ENCODE measurements around the gene CLDN22. TPM values are rescaled to one million over a fixed set of nuclear protein-coding genes. Genes with fewer than 3 reads are reported as not detected.
"Not testable (repeated sequence)": the region's sequence is repeated elsewhere in the genome, so short reads cannot be mapped to it uniquely, and the experiment has no call there.

Gene CLDN22
- total RNA-seq, 1 donor from 2014 or later = not detected

DNA sequence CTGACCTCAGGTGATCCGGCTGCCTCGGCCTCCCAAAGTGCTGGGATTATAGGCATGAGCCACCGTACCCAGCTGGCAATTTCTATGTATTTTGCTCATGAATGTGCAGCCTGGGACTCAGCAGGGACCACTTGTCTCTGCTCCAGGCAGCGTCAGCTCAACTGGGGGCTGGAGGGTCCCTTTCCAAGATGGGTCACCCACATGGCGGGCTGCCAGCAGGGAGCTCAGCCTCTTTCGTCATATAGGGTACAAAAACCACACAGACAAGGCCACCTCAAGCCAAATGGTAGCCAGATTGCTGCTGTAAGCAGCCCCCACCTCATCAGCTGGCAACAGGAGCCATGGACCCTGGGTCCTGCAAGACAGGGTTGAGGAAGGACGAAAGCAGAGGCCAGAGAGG lies 4.5 kb upstream of the CLDN22 start:
- Histone ChIP-seq H3K4me3 (ENCODE audit: low read length in 3 of 3) (no peak overlapping the region), H3K27me3 (ENCODE audit: control insufficient read depth in 3 of 3, insufficient read depth in 3 of 3, low read length in 3 of 3) (no peaks in the 10 kb centered on the region), H3K27ac (ENCODE audit: low read depth, low read length) (no peak overlapping the region), H3K36me3 (ENCODE audit: control insufficient read depth in 3 of 3, insufficient read depth in 3 of 3, low read length in 3 of 3) (no peaks in the 10 kb centered on the region), H3K9ac (ENCODE audit: low read depth in 1 of 3, low read length in 3 of 3) (no peak overlapping the region), H3K4me1 (ENCODE audit: control insufficient read depth in 3 of 3, insufficient read depth in 3 of 3, low read length in 3 of 3) (no peaks in the 10 kb centered on the region), H3K9me3 (ENCODE audit: control insufficient read depth in 3 of 3, low read length in 3 of 3) (no peaks in the 10 kb centered on the region)

DNA sequence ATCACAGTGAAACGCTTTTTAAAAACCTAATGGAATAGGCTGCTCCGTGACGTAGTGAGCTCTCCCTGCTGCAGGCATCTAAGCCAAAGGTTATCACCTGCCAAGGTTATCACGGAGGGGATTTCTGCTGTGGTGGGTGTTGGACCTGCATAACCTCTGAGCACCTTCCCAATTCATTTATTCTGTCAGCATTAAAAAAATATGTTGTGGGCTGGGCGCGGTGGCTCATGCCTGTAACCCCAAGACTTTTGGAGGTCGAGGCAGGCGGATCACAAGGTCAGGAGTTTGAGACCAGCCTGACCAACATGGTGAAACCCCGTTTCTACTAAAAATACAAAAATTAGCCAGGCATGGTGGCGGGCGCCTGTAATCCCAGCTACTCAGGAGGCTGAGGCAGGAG lies 4.0 kb upstream of the CLDN22 start:
- not testable (repeated sequence) for H3K4me1 ChIP-seq (ENCODE audit: control insufficient read depth in 3 of 3, insufficient read depth in 3 of 3, low read length in 3 of 3); H3K9ac ChIP-seq (ENCODE audit: low read depth in 1 of 3, low read length in 3 of 3); H3K27me3 ChIP-seq (ENCODE audit: control insufficient read depth in 3 of 3, insufficient read depth in 3 of 3, low read length in 3 of 3); H3K27ac ChIP-seq (ENCODE audit: low read depth, low read length); H3K36me3 ChIP-seq (ENCODE audit: control insufficient read depth in 3 of 3, insufficient read depth in 3 of 3, low read length in 3 of 3); H3K4me3 ChIP-seq (ENCODE audit: low read length in 3 of 3); H3K9me3 ChIP-seq (ENCODE audit: control insufficient read depth in 3 of 3, low read length in 3 of 3)

DNA sequence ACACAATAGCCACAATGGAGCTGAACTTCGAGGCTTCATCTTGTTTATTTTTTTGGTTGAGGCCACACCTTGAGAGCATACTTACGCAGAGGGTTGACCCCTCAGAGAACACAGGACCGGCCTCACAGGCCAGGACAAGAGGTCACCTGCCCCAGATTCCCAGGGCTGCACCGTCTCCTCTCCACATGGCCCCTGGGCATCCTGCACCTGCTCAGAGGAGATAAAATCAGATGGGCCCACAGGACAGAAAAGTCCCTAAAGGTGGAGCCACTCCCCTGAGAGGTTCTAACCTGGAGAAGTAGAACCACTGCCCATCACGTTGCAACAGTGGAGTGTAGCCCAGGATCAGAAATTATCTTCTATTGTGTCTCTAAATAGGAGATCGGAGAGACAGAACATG lies 3.2 kb upstream of the CLDN22 start:
- H3K4me1 ChIP-seq (ENCODE audit: control insufficient read depth in 3 of 3, insufficient read depth in 3 of 3, low read length in 3 of 3) = no peaks in the 10 kb centered on the region
- no peak overlapping the region for H3K9ac ChIP-seq (ENCODE audit: low read depth in 1 of 3, low read length in 3 of 3)
- no peaks in the 10 kb centered on the region for H3K9me3 ChIP-seq (ENCODE audit: control insufficient read depth in 3 of 3, low read length in 3 of 3)
- H3K4me3 ChIP-seq (ENCODE audit: low read length in 3 of 3) = no peak overlapping the region
- no peaks in the 10 kb centered on the region for H3K27me3 ChIP-seq (ENCODE audit: control insufficient read depth in 3 of 3, insufficient read depth in 3 of 3, low read length in 3 of 3)
- H3K27ac ChIP-seq (ENCODE audit: low read depth, low read length) = no peak overlapping the region
- no peaks in the 10 kb centered on the region for H3K36me3 ChIP-seq (ENCODE audit: control insufficient read depth in 3 of 3, insufficient read depth in 3 of 3, low read length in 3 of 3)

DNA sequence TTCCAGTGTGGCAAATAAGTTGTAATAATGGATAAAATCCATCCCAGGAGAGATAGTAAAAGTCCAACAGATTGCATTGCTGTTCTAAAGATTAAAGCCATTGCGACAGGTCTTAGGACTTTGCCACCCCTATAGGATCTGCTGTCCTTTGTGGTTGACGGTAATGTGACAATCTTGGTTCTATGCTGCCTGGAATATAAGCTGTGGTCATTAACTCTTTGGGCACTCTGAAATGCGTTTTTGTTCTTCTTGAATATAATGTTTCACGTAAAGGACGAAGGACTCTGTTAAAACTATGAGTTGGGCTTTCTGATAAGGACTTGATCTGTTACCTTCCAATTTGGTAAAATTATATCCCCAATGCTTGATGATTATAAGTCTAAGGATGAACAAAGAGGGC lies 2.2 kb upstream of the CLDN22 start, which contains the start of gene CLDN24:
TSS of gene CLDN24 (minus strand) at position 101 of the 400 bp plus-strand sequence. CDS start at position 101, 0 bp downstream.
- Histone ChIP-seq H3K27ac (ENCODE audit: low read depth, low read length) (no peak within 1 kb of the TSS), H3K9me3 (ENCODE audit: control insufficient read depth in 3 of 3, low read length in 3 of 3) (no peaks in the 10 kb centered on the region), H3K36me3 (ENCODE audit: control insufficient read depth in 3 of 3, insufficient read depth in 3 of 3, low read length in 3 of 3) (no peaks in the 10 kb centered on the region), H3K9ac (ENCODE audit: low read depth in 1 of 3, low read length in 3 of 3) (no peak within 1 kb of the TSS), H3K4me3 (ENCODE audit: low read length in 3 of 3) (no peak within 1 kb of the TSS), H3K4me1 (ENCODE audit: control insufficient read depth in 3 of 3, insufficient read depth in 3 of 3, low read length in 3 of 3) (no peaks in the 10 kb centered on the region), H3K27me3 (ENCODE audit: control insufficient read depth in 3 of 3, insufficient read depth in 3 of 3, low read length in 3 of 3) (no peaks in the 10 kb centered on the region)

DNA sequence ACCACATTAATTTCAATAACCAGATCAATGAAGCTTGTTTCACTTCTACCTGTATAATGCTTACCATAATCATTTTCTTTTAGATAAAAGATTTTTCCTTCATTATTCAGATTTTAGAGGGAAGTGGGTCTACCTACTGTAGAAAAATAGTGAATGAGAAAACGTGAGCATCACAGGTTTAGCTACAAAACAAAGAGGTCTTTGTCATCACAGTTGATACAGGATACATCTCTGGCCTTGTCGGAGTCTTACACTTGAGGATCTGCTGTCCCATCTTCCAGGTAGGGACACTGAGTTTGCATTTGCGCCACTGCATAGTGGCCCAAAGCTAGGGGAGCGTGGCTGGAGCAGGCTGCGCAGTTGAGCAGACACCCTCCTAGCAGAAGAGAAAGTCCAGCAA lies 1.4 kb upstream of the CLDN22 start:
- H3K9ac ChIP-seq (ENCODE audit: low read depth in 1 of 3, low read length in 3 of 3) = no peak overlapping the region
- H3K27ac ChIP-seq (ENCODE audit: low read depth, low read length) = no peak overlapping the region
- H3K4me3 ChIP-seq (ENCODE audit: low read length in 3 of 3) = no peak overlapping the region
- no peaks in the 10 kb centered on the region for H3K36me3 ChIP-seq (ENCODE audit: control insufficient read depth in 3 of 3, insufficient read depth in 3 of 3, low read length in 3 of 3)
- H3K27me3 ChIP-seq (ENCODE audit: control insufficient read depth in 3 of 3, insufficient read depth in 3 of 3, low read length in 3 of 3) = no peaks in the 10 kb centered on the region
- no peaks in the 10 kb centered on the region for H3K9me3 ChIP-seq (ENCODE audit: control insufficient read depth in 3 of 3, low read length in 3 of 3)
- no peaks in the 10 kb centered on the region for H3K4me1 ChIP-seq (ENCODE audit: control insufficient read depth in 3 of 3, insufficient read depth in 3 of 3, low read length in 3 of 3)

DNA sequence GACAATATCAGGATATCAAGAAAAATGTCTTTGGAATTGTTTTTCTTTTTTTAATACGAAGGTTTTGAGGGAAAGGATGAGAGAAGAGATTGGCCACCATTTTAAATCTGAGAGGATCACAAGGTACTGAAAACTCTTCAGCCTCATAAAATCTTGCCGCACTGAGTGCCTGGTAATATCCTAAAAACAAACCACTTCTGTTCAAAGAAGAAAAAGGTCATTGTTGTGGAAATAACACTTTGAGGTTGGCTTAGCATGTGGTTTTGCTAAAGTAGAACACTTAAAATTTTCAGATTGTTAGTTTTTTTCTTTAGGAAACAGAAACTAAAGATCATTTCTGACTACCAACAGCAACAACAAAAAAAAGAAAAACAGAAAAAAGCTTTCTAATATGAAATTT lies 1.0 kb upstream of the CLDN22 start:
- Histone ChIP-seq H3K4me1 (ENCODE audit: control insufficient read depth in 3 of 3, insufficient read depth in 3 of 3, low read length in 3 of 3) (no peaks in the 10 kb centered on the region), H3K9ac (ENCODE audit: low read depth in 1 of 3, low read length in 3 of 3) (no peak overlapping the region), H3K27ac (ENCODE audit: low read depth, low read length) (no peak overlapping the region), H3K9me3 (ENCODE audit: control insufficient read depth in 3 of 3, low read length in 3 of 3) (no peaks in the 10 kb centered on the region), H3K4me3 (ENCODE audit: low read length in 3 of 3) (no peak overlapping the region), H3K27me3 (ENCODE audit: control insufficient read depth in 3 of 3, insufficient read depth in 3 of 3, low read length in 3 of 3) (no peaks in the 10 kb centered on the region), H3K36me3 (ENCODE audit: control insufficient read depth in 3 of 3, insufficient read depth in 3 of 3, low read length in 3 of 3) (peaks cover 0 to under 1% (median 0%) of the 10 kb centered on the region in 3 donors)

DNA sequence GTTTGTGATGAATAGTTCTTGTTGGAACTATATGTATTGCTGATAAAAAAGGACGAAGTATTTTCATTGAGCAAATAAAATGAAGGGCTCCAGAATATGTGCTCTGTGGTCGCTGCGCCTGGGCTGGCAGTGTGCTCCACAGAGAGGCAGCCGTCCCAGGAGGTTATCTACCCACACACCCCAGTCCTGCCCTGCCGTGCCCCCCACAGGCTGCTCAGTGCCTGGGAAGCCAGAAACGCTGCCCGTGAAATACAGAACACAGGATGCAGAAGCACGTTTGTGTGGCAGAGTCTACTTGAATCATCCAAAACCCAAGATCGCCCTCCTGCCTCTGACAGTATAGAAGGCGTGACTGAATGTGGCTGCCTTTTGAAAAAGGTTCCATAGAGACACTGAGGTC lies 1.4 kb downstream of the CLDN22 start:
- H3K36me3 ChIP-seq (ENCODE audit: control insufficient read depth in 3 of 3, insufficient read depth in 3 of 3, low read length in 3 of 3) = peaks cover 0 to 15% (median 5%) of the 10 kb centered on the region in 3 donors
- H3K9me3 ChIP-seq (ENCODE audit: control insufficient read depth in 3 of 3, low read length in 3 of 3) = no peaks in the 10 kb centered on the region
- H3K27me3 ChIP-seq (ENCODE audit: control insufficient read depth in 3 of 3, insufficient read depth in 3 of 3, low read length in 3 of 3) = no peaks in the 10 kb centered on the region
- H3K27ac ChIP-seq (ENCODE audit: low read depth, low read length) = no peak overlapping the region
- no peak overlapping the region for H3K4me3 ChIP-seq (ENCODE audit: low read length in 3 of 3)
- H3K9ac ChIP-seq (ENCODE audit: low read depth in 1 of 3, low read length in 3 of 3) = no peak overlapping the region
- H3K4me1 ChIP-seq (ENCODE audit: control insufficient read depth in 3 of 3, insufficient read depth in 3 of 3, low read length in 3 of 3) = no peaks in the 10 kb centered on the region

DNA sequence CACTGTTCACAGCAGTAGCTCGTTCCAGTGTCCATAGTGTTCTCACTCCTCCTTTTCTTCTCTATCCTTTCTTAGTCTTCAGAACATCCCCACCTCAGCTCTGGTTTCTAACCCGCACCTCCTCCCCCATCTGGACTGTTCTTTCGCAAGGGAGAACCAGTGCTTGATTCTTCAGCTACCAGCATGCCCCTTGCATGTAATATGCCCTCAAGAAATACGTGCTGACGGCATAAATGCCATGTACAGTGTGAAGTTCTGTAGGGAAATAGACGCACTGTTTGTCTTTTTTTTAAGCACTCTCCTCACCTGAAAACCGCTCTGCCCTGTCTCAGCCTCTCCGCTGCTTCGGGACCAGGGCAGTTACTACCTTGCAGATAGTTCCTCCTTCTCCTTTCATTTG lies 5.3 kb downstream of the CLDN22 start:
- peaks cover 5 to 29% (median 13%) of the 10 kb centered on the region in 3 donors for H3K36me3 ChIP-seq (ENCODE audit: control insufficient read depth in 3 of 3, insufficient read depth in 3 of 3, low read length in 3 of 3)
- no peak overlapping the region for H3K4me3 ChIP-seq (ENCODE audit: low read length in 3 of 3)
- no peak overlapping the region for H3K27ac ChIP-seq (ENCODE audit: low read depth, low read length)
- H3K9me3 ChIP-seq (ENCODE audit: control insufficient read depth in 3 of 3, low read length in 3 of 3) = no peaks in the 10 kb centered on the region
- H3K9ac ChIP-seq (ENCODE audit: low read depth in 1 of 3, low read length in 3 of 3) = no peak overlapping the region
- no peaks in the 10 kb centered on the region for H3K4me1 ChIP-seq (ENCODE audit: control insufficient read depth in 3 of 3, insufficient read depth in 3 of 3, low read length in 3 of 3)
- no peaks in the 10 kb centered on the region for H3K27me3 ChIP-seq (ENCODE audit: control insufficient read depth in 3 of 3, insufficient read depth in 3 of 3, low read length in 3 of 3)

DNA sequence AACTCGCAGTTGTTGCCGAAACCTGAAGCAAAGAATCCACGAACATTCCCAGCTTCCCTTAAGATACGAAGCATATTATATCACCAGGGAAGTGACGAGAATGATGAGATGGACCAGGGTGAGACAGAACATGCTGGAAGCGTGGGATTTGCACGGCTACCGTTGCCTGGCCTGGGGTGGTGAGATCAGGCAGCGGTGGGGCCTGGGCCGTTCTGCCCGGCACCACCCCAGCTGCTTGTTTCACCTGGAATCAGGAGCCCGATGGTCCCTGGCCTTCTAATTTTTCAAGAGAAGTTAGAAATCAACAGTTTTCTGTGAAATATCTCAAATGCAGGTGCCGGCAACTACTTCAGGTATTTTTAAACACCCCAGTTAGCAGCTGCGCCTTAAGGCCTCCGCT lies 5.7 kb downstream of the CLDN22 start:
- Histone ChIP-seq H3K4me3 (ENCODE audit: low read length in 3 of 3) (no peak overlapping the region), H3K27me3 (ENCODE audit: control insufficient read depth in 3 of 3, insufficient read depth in 3 of 3, low read length in 3 of 3) (no peaks in the 10 kb centered on the region), H3K36me3 (ENCODE audit: control insufficient read depth in 3 of 3, insufficient read depth in 3 of 3, low read length in 3 of 3) (peaks cover 5 to 29% (median 13%) of the 10 kb centered on the region in 3 donors), H3K9me3 (ENCODE audit: control insufficient read depth in 3 of 3, low read length in 3 of 3) (no peaks in the 10 kb centered on the region), H3K27ac (ENCODE audit: low read depth, low read length) (no peak overlapping the region), H3K4me1 (ENCODE audit: control insufficient read depth in 3 of 3, insufficient read depth in 3 of 3, low read length in 3 of 3) (no peaks in the 10 kb centered on the region), H3K9ac (ENCODE audit: low read depth in 1 of 3, low read length in 3 of 3) (no peak overlapping the region)

DNA sequence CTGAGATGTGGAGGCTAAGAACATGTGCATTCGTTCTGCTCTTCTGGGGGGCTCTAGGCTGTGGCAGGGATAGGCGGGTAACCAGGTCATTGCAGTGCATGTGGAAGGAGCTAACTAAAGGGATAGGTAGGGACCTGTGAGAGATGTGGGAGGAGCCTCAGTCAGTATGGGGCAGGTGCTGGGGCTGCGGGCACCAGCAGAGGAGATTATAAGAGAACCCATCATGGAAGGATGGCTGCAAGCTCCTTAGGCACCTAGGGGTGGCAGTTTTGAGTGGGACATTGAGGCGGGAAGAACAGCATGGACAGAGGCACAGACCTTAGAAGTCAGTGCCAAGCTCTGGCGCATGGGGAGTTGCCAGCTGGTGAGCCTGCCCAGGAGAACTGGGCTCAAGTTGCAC lies 7.2 kb downstream of the CLDN22 start:
- H3K9me3 ChIP-seq (ENCODE audit: control insufficient read depth in 3 of 3, low read length in 3 of 3) = no peaks in the 10 kb centered on the region
- peaks cover 5 to 29% (median 13%) of the 10 kb centered on the region in 3 donors for H3K36me3 ChIP-seq (ENCODE audit: control insufficient read depth in 3 of 3, insufficient read depth in 3 of 3, low read length in 3 of 3)
- H3K4me1 ChIP-seq (ENCODE audit: control insufficient read depth in 3 of 3, insufficient read depth in 3 of 3, low read length in 3 of 3) = no peaks in the 10 kb centered on the region
- H3K27ac ChIP-seq (ENCODE audit: low read depth, low read length) = no peak overlapping the region
- no peak overlapping the region for H3K9ac ChIP-seq (ENCODE audit: low read depth in 1 of 3, low read length in 3 of 3)
- H3K27me3 ChIP-seq (ENCODE audit: control insufficient read depth in 3 of 3, insufficient read depth in 3 of 3, low read length in 3 of 3) = no peaks in the 10 kb centered on the region
- no peak overlapping the region for H3K4me3 ChIP-seq (ENCODE audit: low read length in 3 of 3)

DNA sequence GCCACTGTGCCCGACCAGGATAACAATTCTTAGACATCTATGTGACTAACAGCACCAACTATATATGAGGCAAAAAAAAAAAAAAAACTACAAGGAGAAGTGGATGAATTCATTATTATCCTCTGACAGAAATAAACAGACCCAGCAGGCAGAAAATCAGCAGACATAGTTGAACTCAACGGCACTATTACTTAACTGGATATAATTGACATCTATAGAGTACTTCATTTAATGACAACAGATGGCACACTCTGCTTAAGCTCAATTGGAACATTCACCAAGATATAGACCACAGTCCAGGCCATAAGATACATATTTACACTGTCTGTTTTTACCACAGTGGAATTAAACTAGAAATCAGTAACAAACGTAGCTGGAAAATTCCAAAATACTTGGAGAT lies 13.3 kb downstream of the CLDN22 start:
- no peak overlapping the region for H3K4me3 ChIP-seq (ENCODE audit: low read length in 3 of 3)

More for the DNA sequence above, 13.3 kb downstream of the CLDN22 start:
- no peaks in the 10 kb centered on the region for H3K9me3 ChIP-seq (ENCODE audit: control insufficient read depth in 3 of 3, low read length in 3 of 3)
- no peaks in the 10 kb centered on the region for H3K4me1 ChIP-seq (ENCODE audit: control insufficient read depth in 3 of 3, insufficient read depth in 3 of 3, low read length in 3 of 3)
- H3K9ac ChIP-seq (ENCODE audit: low read depth in 1 of 3, low read length in 3 of 3) = no peak overlapping the region
- H3K27me3 ChIP-seq (ENCODE audit: control insufficient read depth in 3 of 3, insufficient read depth in 3 of 3, low read length in 3 of 3) = no peaks in the 10 kb centered on the region
- no peaks in the 10 kb centered on the region for H3K36me3 ChIP-seq (ENCODE audit: control insufficient read depth in 3 of 3, insufficient read depth in 3 of 3, low read length in 3 of 3)
- H3K27ac ChIP-seq (ENCODE audit: low read depth, low read length) = no peak overlapping the region

All from skeletal muscle tissue (tissue), 4 donors.